ENCODE data around the gene OSBPL10.
"Not testable (repeated sequence)": the region's sequence is repeated elsewhere in the genome, so short reads cannot be mapped to it uniquely, and the experiment has no call there.

OSBPL10 gene

GRCh38 chr3:31993843-31994242 lies 12.8 kb upstream of the OSBPL10 start:
- DNase-seq (ENCODE audit: low read depth in 2 of 2), result no peak

DNA sequence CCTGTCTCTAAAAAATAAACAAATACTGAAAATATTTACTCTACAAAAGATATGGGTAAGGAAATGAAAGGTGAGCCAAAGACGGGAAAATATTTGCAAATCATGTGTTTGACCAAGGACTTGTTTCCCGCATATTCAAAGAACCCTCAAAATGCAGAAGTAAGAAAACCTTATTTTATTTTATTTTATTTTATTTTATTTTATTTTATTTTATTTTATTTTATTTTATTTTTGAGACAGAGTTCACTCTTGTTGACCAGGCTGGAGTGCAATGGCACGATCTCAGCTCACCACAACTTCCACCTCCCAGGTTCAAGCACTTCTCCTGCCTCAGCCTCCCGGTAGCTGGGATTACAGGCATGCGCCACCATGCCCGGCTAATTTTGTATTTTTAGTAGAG lies 11.9 kb upstream of the OSBPL10 start:
- not testable (repeated sequence) for DNase-seq (ENCODE audit: low read depth in 2 of 2)

DNA sequence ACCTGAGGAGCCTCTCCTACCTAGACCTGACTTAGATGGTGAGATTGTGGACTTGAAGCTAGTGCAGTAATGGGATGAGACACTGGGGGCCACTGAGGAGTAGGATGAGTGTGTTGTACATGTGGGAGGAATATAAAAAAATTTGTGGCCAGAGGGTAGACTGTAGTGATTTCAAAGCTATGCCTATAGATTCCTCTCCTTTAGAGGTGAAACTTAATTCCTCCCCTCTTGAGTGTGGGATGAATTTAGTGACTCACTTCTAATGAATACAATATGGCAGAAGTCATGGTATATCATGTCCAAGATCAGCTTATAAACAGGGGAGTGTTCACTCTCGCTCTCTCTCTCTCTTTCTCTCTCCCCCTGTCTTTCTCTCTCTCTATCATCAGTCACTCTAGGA lies 7.2 kb upstream of the OSBPL10 start:
- DNase-seq (ENCODE audit: low read depth in 2 of 2), result no peak

DNA sequence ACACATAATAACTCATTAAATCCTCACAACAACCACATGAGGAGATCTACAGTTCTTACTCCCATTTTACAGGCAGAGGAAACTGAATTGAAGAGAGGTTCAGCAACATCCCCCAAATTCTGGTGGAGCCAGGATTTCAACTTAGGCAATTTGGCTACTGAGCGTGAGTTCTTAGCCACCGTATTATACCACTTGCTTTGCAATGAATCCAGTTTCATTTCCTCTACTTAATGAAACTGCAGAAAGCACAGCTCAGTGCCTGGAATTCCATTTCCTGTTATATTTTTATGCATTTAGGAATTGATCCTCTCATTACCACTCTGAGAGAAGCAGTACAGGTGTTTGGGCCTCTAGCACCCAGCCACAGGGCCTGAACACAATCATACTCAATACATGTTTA lies 4.8 kb upstream of the OSBPL10 start:
- no peak for DNase-seq (ENCODE audit: low read depth in 2 of 2)

- no peak for DNase-seq (ENCODE audit: low read depth in 2 of 2)
These were observed 3.3 kb upstream of the OSBPL10 start for GRCh38 chr3:31984321-31984720.

DNA sequence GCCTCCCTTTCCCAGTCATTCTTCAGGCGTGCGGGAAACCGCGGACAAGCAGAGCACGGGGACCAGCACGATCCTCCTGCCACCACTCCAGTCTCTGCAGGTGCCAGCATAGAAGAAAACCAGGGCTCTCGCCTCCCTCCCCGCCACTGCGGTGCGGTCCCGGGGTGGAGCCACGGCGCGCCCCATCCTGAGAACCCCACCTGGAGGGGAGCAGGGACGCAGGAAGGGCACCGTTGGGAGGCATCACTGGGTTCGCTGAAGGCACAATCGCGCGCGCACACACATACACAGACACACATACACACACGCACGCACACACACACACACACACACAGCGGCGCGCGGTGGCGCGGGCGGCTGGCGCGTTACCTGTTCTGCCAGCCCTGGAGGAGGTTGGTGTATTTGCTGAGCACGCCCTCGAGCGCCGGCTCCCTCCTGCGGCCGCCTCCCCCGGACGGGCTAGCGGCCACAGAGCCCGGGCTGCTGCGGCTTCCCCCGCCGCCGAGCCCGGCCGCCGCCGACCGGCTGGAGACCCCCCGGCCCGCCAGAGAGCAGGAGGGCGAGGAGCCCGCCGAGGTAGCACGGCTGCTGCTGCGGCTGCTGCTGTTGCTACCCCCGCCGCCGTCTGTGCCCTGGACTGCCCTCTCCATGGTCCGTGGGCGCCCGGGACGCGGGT lies 394 bp downstream of the OSBPL10 start:
- DNase-seq (ENCODE audit: low read depth in 2 of 2), result peak in 1 of 2 donors; percentile 24

- DNase-seq (ENCODE audit: low read depth in 2 of 2), result no peak
These were observed 1.9 kb downstream of the OSBPL10 start for GRCh38 chr3:31979001-31979697.

DNA sequence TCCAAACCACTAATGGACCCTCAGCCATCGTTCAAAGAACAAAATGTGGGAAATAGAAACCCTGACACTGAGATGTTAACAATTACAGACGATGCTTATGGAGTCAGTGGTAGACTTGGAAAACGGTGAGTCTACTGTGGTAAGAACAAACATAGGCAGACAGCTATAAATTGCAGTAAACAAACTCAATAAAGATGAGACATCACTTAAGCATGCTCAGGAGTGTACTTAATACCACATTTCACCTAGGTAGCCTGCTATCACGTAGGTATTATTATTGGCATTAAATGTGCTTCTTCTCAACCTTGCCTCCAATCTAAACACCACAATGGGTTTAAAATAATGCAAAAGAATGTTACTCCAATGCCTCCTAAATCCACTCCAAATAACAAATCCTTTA lies 2.5 kb downstream of the OSBPL10 start:
- DNase-seq (ENCODE audit: low read depth in 2 of 2), result no peak

DNA sequence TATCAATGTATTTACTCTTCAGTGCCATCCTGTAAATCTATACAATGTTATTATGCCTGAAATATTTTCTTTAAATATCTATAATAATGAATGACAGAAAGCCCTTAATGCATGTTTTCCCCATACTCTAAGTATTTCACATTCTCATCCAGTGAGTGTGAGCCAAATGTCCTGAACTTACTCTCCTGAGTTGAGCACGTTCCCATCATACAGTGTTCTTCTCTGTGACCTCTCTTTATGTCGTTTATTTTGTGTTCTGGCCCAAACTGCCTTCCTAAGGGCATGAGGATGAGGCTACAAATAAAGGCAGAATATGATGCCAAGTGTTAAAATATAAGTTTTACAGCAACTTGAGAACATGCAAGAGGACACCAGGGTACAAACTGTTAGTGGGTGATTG lies 3.3 kb downstream of the OSBPL10 start:
- no peak for DNase-seq (ENCODE audit: low read depth in 2 of 2)

- DNase-seq (ENCODE audit: low read depth in 2 of 2), result no peak
These were observed 4.8 kb downstream of the OSBPL10 start for GRCh38 chr3:31976302-31976701.

DNA sequence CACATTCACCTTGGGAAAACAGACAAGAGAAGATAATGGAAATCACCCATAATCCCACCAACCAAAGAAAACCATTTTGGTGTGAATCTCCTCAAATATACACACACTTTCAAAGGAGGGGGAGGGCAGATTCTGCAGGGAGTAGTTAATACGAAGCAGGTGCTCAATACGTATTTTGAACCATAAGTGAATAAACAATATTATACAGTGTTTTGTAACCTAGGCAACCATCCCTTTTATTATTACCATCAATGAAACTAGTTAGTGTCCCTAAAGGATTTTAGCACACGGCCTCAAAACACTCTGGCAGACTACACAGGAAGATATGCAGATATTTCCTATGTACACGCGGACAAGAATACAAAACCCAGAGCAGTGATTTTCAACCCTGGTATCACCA lies 6.1 kb downstream of the OSBPL10 start:
- DNase-seq (ENCODE audit: low read depth in 2 of 2), result no peak

GRCh38 chr3:31974471-31974870 lies 6.6 kb downstream of the OSBPL10 start:
- no peak for DNase-seq (ENCODE audit: low read depth in 2 of 2)

- no peak for DNase-seq (ENCODE audit: low read depth in 2 of 2)
These were observed 7.2 kb downstream of the OSBPL10 start for GRCh38 chr3:31973837-31974236.

DNA sequence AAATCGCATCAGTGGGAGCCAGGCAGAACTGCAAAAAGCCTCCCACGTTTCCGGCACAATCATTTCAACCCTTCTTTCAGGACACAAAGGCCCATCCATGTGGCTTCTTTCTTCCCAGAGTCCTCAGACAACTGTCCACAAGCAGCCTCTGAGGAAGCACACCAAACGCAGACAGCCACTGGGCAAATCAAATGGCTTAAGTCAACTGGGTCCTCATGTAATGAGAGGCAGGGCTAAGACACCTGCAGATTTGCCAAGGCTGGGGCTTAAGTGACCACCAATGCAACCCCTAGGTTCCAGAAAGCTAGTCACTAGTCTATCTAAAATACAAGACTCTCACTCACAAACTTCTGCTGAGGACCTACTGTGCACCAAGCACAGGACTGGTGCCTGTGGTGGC lies 8.0 kb downstream of the OSBPL10 start:
- no peak for DNase-seq (ENCODE audit: low read depth in 2 of 2)

DNA sequence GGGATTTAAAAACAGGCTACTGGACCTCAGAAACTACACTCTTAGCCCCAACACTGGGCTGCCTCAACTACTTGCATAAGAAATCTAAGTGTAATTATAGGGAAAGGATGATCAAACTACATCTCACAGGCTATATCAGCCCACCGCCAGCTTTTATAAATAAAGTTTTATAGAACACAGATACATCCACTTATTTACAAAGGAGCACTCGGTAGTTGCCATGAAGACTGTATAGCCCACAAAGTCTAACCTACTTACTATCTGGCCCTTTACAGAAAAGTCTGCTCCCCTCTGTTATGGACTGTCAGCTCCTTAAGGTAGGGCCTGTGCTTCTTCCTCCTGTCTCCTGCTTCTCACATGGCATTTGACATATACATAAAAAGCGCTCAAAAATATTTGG lies 9.5 kb downstream of the OSBPL10 start:
- DNase-seq (ENCODE audit: low read depth in 2 of 2), result no peak

- DNase-seq (ENCODE audit: low read depth in 2 of 2), result no peak
These were observed 12.1 kb downstream of the OSBPL10 start for GRCh38 chr3:31968927-31969418.

GRCh38 chr3:31968369-31968926 lies 12.6 kb downstream of the OSBPL10 start:
- DNase-seq (ENCODE audit: low read depth in 2 of 2), result no peak

DNA sequence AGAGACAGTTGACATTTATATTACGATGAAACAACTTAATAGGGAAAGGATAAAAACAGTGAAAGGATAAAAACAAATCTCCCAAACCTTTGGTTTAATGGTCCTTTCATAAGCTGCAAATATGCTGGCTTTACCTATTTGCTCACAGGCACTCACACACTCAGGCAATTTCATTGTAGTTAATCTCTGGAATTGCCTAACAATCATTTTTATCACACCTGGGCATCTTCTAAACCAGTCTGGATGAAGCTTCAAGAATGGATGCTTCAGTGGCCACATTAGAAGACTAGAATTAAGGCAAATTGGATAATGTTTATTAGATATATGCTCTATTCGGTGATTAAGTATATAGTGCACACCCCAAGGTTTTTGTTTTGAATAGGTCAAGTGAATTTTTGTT lies 13.5 kb downstream of the OSBPL10 start:
- no peak for DNase-seq (ENCODE audit: low read depth in 2 of 2)

DNA sequence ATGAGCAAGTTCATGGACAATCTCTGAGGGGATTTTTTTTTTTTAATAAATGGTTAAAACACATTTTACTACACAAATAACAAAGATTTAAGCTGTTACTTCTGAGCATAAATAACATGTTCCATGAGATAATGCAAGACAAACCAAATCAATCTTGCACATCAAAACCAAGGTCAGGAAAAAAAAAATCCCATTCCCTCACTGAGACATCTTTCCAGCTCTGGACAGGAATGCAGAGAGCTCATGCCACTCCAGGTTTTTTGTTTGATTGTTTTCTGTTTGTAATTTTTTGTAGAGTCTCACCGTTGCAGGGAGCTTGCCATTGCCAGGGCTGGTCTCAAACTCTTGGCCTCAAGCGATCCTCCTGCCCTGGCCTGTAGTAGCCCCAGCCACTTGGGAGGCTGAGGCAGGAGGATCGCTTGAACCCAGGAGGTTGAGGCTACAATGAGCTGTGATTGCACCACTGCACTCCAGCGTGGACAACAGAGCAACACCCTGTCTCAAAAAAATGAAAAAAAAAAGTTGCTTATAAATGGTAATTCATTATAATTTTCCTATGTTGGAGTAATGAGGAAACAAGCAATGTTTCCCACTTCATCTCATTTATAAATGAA lies 14.0 kb downstream of the OSBPL10 start:
- DNase-seq (ENCODE audit: low read depth in 2 of 2), result no peak

GRCh38 chr3:31962801-31963205 lies 18.3 kb downstream of the OSBPL10 start:
- no peak for DNase-seq (ENCODE audit: low read depth in 2 of 2)

DNA sequence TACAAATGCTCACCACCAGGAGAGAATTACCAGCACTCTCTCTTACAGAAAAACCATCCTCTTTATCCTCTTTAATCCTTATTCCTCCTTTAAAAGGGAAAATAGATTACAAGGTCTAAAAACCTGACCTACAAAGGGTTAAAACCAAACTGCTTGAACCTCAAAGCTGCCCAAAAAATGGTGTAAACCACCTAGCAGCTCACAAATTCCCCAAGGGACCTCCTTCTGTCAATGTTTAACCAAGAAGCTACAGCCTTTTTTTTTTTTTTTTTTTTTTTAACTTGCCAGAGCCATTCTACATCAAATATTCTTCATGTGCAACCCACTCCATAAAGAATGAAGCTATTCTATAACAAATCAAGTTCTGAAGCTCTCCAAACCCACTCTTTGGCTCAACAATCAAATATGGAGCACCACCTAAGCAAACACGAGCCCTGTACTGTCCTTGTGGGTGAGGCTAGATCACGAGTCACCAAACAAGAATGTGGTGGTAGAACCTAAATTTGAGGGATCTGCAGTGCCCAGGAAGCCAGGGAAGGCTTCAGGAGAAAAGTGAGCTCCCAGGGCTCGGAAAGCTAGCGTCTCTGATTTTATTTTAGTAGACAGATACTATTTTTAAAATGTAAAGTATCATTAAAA lies 20.1 kb downstream of the OSBPL10 start:
- no peak for DNase-seq (ENCODE audit: low read depth in 2 of 2)
